T-helper 9 cell (primary cell): ENCODE results near the gene SLC44A1.

Experiments used
- DNase-seq: peaks from one replicate; pipeline ENCODE4 v3.0.0-alpha.2; 2020

SLC44A1 gene

DNA sequence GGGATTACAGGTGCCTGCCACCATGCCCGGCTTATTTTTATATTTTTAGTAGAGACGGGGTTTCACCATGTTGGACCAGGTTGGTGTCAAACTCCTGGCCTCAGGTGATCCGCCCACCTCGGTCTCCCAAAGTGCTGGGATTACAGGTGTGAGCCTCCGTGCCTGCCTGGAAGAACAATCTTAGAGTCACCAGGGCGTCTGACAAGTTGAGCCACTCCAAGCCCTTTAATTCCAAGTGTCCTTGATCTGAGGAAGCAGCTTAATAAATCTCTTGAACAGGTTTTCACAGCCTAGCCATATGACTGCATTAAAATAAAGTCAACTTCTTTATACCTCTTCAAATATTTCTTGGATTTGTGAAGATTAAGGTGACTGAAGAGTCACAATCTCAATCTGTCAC, 31.5 kb downstream of the SLC44A1 start:
- DNase-seq, result no peak

DNA sequence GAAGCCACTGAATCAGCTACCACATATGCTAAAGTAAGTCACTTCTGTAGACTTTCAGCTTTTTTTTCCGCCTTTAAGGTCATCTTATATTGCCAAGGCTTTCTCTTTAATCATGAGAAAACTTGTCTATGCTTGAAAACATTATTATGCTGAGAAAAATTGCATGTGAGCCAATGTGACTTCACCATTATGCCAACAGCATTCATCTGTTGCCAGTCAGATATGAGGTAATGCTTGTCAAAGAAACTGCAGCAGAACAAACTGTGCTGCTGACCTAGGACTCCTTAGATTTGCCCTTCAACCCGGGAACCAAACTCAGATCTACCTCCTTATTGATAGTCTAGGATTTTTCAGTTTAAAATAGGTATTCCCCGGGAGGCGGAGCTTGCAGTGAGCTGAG, 34.3 kb downstream of the SLC44A1 start:
- no peak for DNase-seq

DNA sequence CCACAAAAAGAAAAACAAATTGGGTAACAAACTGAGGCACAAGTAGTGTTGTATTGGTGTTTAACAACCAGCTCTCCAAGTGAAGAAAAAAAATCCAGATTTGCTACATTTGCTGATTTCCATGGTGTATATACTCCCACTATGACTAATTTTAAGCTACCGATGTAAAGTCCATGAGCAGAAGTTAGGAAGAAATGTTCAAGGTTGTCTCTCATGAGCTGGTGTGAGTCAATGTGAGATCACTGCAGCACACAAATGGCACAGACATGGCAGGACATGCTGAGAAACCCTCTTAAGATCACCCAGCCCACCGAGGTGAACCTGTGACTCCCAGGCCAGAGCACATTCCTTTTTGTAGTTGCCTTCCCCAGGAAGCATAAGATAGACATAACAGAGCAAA, 36.2 kb downstream of the SLC44A1 start:
- no peak for DNase-seq

DNA sequence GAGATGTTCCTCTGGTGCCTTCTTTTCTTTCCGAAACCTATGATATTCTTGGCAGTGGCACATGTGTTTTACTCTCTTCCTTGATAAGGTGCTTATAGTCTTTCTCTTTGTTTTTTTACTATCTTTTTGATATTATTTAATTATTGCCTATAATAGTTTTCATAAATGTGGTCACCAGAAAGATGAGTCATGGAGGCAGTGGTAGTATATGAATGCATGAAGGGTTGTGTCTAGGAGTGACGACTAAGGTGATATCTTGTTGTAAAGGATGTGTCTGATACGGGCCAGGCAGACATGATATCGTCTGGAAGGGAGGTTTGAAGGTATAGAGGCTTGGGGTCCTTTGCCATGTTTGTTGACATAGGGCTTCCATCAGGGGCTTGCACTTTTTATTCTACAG, 36.8 kb downstream of the SLC44A1 start:
- DNase-seq, result no peak

DNA sequence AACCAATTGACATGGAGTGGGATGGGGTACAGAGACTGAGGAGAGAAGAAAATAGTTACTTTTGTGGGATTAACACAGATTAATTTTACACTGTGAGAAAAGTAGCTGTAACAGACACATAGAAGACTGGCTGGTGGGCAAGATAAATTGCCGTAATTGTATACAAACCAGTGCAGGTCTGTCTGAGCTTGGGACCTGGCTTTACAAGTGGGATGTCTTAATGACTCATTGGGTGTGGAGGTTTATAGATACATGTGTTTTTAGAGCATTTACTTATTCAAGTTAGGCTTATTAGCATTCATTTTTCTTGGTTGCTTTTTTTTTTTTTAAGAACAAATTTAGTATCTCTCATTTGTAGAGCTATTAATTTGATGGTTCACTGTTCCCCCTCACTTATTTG, 37.5 kb downstream of the SLC44A1 start:
- DNase-seq, result no peak

DNA sequence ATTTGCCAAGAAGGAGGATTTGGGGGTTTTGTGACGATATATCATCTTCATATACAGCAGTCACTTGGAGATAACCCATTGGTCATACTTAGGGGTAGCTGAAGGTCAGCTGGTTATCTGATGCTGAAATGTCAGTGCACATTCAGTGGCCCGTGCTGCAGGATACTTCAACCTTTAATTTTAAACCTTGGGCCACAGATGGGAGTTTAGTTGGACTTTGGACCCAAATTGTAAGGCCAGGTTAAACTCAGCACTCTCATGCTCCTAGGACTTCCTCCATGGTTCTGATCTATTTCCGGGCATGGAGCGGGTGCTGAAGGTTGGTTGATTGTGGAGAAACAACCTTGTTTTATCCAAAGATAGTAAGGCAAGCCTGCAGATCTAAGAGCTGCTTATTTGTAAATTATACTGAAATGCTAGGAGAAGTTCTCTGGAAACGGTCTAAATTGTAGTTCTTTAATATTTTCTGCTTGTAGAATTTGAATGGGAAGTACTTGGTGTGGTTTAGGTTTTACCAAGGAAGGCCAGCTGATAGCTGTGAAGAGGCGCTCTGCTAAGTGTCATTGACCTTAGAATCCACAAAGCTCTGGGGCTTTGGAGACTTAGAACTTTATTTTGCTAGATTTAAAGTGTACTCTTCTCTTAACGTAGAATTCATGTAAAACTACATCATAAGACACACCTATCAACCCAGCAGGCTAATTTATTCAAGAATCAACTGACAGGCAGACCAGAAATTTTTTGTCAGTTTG, 38.6 kb downstream of the SLC44A1 start:
- DNase-seq, result no peak

DNA sequence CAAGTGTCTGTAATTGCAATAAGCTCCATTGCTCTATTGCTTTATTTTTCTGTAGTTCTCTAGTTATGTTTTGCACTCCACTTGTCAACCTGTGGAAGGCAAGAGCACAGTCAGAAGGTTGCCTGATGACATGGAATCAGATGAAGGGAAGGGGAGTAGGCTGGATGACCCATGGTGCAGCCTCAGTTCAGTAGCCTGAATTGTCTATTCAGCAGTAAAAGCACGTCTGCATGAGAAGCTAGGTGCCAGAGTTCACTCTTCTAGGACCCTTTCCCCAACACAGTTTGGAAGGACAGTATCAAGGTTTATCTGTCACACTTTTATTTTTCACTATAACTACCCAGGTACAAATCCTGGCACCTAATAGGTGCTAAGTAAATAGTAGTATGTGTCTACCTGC, 39.3 kb downstream of the SLC44A1 start:
- DNase-seq, result no peak

DNA sequence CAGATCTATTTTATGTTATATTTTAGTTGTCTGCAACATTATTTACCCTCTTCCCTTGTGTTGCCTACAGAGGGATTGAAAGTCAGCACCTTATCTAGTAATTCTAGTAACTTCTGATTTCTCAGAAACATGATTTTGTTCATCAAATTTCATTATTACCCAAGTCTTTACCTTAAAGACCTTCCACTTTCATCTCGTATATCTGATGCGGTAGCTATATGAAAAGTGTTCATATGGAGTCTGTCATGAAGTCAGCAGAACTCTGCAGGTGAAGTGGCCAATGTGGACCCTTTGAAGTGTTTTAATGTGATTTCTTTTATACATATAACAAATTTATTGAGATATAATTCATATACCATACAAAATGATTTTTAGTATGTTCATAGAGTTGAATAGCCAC, 40.0 kb downstream of the SLC44A1 start:
- no peak for DNase-seq

DNA sequence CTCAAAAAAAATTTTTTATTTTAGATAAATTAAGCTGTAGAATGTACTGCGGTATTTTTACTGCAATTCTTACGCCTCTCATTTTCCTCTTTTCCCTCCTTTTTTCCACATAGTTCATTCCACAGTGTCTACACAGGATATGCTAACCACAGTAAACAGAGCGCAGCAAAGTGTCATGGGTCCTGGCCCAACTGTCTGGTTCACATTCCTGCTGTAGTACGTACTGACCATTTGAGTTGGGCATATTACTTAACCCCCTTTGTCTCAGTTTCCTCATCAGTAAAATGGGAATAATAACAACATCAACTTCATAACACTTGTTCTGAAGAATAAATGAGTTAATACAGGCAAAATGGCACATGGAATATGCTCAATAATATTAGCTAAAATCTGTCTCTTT, 41.6 kb downstream of the SLC44A1 start:
- no peak for DNase-seq

DNA sequence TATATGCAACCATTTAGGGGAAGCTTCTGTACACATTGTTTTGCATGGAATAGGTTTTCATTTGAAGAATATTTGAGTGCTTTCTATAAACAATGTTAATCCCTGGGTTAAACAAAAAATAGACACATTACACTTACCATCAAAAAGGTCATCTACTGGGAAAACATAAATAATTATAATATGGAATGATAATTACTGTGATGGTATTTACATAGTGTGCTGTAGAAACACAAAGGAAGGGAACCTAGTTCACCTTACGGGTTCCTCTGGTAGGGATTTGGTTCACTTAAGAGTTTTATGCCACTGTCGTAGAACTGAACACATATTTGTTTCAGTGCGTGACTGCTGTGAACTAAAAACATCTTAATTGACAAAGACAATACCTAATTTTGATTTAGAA, 44.9 kb downstream of the SLC44A1 start:
- DNase-seq, result no peak

DNA sequence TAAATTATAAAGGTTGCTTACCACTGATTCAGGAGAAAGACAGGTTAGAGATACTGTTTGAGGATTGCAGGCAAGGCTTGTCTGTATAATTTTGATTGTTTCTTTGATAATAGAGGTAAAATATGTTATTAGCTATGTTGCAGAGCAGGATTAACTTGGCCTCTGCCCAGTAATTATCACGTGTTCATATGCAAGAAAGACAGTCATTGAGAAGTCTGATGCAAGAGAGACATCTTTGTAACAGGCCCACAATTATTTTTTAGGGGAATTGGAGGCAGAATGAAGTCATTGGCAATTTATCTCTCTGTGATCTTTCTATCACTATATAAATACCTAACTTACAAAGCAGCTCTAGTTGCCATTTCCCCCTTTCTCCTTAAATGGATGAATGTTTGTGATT, 46.0 kb downstream of the SLC44A1 start:
- DNase-seq, result no peak

DNA sequence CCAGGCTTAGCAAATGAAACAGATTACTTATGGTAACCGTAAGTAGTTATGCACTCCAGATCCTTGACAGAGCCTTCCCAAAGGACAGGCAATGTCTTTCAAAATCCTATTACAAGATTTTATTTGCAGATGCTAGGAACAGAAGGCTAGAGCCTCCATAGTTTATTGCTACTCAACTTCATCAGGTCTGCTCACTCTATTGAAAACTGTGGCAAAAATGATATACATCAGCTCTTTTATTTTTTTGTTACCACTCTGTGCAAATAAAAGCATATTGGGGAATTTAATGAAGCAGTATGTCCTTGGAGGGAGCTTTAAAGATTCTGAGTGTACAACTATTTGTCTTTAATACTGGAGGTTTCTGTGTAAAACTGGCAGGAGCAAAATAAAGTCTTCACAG, 46.5 kb downstream of the SLC44A1 start:
- DNase-seq, result no peak

DNA sequence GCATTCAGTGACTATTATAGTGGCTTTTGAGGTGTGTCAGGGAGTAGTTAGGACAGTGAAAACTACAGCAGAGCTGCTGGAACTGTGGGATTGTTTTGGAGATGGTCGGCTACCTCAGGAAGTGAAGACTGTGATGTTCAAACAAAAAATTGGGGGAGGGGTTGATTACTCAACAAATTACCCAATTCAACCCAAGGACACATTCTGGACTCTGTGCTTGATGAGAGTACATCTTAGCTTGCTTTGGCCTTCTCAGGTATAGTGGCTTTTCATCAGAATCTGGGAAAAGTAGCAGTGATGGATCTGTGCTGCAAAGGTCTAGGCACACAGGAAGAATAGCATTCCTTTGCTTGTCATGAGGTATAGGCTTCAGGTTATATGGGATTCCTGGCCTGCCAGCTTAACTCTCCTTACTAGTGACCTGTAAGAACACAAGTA, 47.0 kb downstream of the SLC44A1 start:
- no peak for DNase-seq

DNA sequence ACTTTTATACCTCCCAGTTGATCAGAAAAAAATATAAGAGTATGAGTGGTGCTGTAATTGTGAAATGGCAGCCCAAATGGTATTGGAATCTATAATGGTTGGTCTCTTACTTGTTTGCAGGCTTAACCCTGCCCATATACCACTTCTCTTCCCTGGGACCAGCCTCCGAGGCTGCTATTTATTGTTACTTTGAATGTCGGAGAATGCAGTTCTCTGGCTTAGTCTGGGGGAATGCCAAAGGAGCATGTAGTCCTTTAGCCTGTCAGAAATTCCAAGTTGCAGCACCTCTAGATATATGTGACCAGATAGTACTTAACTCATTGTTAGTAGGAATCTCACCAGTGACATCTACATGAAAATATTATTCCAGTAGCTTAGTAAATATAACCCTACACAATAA, 47.5 kb downstream of the SLC44A1 start:
- DNase-seq, result no peak

DNA sequence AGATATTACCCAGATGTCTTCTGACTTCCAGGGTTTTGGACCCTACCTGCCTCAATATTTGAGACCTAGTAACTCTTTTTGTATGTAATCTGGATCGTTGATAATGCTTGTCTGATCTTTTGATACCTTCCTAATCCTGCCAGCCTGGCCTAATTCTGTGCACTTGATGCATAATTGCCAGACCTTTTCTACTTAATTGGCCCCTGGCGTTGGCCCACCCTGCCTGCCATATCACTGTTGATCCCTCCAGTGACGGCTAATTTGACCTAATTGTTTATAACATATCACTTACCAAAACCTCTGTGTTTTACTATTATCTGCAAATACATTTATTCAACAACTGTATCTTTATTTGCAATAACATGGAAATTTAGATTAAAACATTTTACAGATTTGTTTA, 49.0 kb downstream of the SLC44A1 start:
- no peak for DNase-seq

DNA sequence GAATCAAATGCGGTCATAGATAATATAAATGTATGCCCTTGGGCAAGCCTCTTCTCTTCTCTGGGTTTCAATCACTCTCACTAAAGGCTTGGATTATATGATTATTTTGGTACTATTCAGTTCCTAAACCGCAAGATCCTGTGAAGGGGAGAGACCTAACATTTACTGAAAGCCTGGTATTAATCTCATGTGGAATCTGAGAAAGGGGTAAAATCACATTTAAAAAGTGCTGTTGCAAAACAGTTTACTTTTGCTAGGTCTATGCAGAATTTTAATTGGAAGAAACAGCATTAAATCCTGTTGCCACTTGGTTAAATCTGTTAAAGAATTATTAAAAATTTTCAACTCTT, 50.7 kb downstream of the SLC44A1 start:
- no peak for DNase-seq

DNA sequence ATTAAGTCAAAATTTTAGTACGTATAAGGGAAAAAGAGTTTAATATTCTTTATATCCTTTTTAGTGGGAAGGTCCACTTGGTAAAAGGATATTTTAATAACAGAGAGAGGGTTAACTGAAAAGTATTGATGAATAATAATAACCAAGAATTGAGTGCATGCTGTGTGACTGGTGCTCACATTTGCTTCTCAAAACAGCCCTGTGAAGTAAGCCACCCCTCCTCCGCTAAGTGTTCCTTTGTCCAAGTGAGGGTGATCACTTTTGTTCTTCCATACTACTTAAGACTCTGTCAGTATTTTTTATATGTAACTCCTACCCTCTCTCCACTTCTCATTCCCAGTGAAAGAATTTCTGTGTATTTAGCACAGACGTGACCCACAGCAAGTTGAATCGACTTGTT, 51.5 kb downstream of the SLC44A1 start:
- DNase-seq, result no peak

DNA sequence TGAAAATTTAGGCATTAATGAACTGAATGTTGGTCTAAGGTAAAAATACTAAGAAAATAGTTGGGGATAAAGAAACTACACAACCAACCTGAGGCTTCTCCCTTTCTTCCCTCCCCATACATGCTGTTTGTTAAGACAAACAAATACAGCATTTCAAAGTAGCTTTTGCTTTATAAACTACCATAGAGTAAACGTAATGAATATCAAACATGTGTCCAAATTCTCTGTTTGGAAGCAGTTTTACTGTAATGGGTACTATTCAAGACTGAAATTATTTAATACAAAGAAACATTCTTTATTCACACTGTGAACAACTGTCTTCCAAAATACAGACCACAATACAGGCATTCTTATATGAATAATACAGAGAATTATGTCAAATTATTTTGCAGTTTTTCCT, 52.0 kb downstream of the SLC44A1 start:
- DNase-seq, result no peak

DNA sequence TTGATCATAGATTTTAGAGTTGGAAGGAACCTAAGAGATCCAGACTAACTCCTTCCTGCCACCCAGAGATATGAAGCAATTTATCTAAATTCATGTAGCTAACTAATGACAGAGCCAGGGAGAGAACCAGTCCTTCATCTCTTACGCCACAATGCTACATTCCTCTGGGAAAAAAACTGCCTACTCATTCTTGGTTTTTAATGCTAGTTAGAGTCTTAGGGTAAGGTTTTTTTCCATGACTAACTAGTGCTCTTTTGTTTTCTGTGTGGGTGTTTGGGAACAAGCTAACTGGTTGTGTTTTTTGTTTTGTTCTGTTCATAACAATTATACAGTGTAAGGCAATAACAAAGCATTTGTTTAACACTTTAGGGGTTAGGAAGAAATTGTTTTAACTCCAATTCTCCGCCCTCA, 52.4 kb downstream of the SLC44A1 start:
- no peak for DNase-seq

DNA sequence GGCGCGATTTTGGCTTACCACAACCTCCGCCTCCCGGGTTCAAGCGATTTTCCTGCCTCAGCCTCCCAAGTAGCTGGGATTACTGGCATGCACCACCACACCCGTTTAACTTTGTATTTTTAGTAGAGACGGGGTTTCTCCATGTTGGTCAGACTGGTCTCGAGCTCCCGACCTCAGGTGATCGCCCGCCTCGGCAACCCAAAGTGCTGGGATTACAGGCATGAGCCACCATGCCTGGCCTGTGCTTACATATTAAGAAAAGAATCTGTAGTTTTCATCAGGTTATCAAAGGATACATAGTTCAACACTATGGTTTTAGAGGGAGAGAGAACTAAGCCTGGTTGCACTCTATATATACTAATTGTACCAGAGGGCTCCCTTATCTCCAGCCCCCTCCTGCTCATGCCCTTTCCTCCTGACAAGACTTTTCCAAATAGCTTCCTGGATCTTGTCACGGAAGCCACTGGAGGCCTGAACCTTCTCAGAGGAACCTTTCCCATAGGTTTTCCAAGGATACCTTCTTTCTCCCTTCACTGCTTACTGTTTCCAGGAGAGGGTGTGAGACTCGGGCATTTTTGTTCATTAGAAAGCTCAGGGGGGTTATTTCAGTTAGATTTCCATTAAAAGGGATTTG, 53.1 kb downstream of the SLC44A1 start:
- DNase-seq, result no peak

DNA sequence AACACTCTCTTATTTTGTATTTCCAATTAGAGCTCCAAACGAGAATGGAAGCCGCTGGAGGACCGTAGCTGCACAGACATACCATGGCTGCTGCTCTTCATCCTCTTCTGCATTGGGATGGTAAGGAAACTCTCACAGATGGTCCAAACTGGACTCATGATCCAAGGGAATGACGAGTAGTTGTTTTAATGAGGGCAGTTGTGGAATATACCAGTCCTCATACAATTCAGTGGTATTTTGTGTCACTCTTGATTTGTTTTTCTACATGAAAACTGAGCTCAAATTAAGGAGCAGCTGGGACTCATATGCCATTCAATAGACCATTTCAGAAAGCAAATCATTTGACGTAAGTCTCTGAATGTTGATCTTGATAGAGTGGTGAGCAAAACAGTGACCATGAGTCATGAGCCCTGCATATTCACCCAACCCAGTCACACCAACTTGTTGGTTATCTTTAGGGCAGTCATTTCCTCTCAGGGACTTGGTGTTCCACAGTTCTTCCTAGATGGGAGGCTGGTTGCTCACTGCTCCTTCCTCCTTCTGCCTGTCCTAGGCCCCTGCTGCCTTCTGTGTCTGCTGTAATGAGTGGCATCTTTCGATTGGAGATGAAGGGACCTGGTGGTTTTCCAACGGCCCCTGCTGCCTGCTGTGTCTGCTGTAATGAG, 54.9 kb downstream of the SLC44A1 start:
- no peak for DNase-seq

DNA sequence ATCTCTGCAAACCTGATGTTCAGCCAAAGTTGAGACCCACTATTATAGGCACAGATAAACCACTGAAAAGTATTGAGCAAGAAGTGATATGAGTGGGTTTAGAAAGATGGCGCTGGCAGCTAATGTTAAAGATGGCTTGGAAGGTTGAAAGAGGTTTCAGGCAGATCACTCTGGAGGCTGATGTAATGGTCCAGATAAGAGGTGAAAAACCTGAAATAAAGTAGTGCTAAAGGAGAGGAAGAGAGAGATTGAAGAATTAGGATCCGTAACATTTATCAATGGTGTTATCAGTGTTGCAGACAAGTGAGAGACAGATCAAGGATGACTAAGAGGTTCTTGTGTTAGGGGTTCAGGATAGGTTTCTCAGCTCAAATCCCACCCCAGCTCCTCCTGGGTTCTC, 58.3 kb downstream of the SLC44A1 start:
- DNase-seq, result no peak

DNA sequence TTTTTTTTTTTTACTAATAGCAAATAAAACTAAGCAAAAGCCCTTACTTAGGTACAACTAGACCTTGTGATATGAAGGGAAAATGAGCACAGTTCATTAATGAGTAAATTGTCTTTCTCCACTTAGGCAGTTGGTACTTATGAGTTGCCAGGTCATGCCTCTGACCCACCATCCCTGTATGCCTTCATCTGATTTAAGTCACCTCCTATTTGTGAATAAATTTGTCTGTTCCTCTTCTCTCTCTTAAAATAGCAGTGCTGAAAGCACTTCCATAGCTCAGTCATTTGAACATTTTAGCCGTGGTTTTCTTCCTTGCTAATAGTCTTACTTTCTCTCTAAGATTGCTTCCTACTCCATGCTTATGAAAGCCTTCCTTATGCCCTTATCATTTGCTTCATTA, 61.4 kb downstream of the SLC44A1 start:
- DNase-seq, result no peak

DNA sequence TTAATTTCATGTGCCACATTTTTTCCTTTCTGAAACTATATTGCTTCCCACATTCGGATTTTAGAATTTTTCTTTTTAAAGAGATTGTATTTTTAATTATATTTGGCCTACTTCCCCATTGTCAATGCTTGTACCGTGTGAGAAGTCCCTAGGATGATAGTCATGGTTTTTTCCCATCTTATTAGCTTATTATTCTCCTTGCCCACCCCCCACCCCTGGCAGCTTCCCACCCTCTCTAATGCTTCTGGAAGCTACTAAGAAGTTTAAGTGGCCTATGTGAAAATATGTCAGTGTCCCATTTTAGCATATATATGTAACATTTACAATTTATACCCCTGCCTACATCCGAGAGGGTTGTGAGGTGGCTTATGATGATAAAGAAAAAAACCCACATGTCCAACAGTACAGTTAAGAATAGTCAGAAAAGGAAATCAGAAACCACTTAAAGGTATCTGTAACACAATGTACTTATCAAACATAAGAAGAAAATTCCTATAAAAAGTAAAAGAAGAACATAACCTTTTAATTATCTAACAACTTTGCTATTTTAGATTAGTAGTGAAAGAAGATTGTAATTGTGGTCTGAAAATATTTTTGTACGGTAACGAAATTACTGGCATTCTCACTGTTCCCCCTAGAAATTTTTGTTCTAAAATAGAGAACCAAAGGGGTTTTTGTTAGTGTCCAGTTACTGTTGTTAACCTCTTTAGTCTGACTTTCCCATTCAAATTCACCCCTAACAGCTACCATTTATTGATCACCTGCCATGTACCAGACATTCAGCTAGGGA, 62.1 kb downstream of the SLC44A1 start:
- DNase-seq, result no peak
